Progenitor cell of endocrine pancreas (in vitro differentiated cells): ENCODE results near the gene KIAA1328. TPM values are rescaled to one million over a fixed set of nuclear protein-coding genes. Genes with fewer than 3 reads are reported as not detected.

Source experiments
- DNase-seq: peaks from one replicate; pipeline ENCODE4 v3.0.0; 2021; ENCODE audit warnings: low spot score; ENCODE audit not compliant: unreplicated experiment
- H3K27ac Mint-ChIP-seq: 2 replicates; pipeline ENCODE4 v1.8.0; 2021; ENCODE audit warnings: mild to moderate bottlenecking, moderate library complexity, mixed read lengths
- H3K27me3 Mint-ChIP-seq: 2 replicates; pipeline ENCODE4 v1.8.0; 2021; ENCODE audit warnings: mixed read lengths
- H3K36me3 Mint-ChIP-seq: 2 replicates; pipeline ENCODE4 v1.8.0; 2022; ENCODE audit warnings: mixed read lengths; ENCODE audit not compliant: insufficient read depth
- H3K4me1 Mint-ChIP-seq: 2 replicates; pipeline ENCODE4 v1.8.0; 2021; ENCODE audit warnings: low read depth, mixed read lengths
- H3K4me3 Mint-ChIP-seq: 2 replicates; pipeline ENCODE4 v1.8.0; 2021; ENCODE audit warnings: low read depth, mild to moderate bottlenecking, moderate library complexity, mixed read lengths
- H3K9me3 Mint-ChIP-seq: 2 replicates; pipeline ENCODE4 v1.8.0; 2021; ENCODE audit warnings: low read depth, mixed read lengths
- total RNA-seq: library from RNA; stranded (reverse); gene quantifications from 2 replicates; pipeline ENCODE4 v1.2.1, GENCODE V29; 2021
- TF ChIP-seq, protein P1 (sequence below): fragments of 200-600 bp; sonication (generic); IDR thresholded peaks from one replicate; pipeline ENCODE4 v1.5.0; 2021; ENCODE audit warnings: antibody characterized with exemption, mild to moderate bottlenecking; ENCODE audit not compliant: unreplicated experiment

The KIAA1328 gene
- total RNA-seq, 1 donor from 2014 or later = 12.4 TPM

DNA sequence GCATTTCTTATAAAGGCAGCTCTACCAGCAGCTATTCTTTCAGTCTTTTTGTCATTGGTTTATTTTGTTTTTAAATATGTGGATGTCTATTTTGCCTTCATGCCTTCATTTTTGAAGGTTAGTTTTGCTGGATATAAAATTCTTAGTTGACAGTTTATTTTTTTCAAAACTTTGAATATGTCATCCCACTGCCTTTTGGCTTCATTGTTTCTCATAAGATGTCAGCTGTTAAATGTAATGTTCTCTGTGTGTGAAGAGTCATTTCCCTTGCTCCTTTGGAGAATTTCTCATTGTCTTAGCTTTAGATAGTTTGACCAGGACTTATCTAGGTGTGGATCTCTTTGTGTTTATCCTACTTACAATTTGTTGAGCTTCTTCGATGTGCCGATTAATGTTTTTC lies 213.5 kb downstream of the KIAA1328 start:
- Mint-ChIP-seq H3K27me3 (no peaks in the 10 kb centered on the region), H3K9me3 (peaks cover 22% of the 10 kb centered on the region)
- DNase-seq = no peak

DNA sequence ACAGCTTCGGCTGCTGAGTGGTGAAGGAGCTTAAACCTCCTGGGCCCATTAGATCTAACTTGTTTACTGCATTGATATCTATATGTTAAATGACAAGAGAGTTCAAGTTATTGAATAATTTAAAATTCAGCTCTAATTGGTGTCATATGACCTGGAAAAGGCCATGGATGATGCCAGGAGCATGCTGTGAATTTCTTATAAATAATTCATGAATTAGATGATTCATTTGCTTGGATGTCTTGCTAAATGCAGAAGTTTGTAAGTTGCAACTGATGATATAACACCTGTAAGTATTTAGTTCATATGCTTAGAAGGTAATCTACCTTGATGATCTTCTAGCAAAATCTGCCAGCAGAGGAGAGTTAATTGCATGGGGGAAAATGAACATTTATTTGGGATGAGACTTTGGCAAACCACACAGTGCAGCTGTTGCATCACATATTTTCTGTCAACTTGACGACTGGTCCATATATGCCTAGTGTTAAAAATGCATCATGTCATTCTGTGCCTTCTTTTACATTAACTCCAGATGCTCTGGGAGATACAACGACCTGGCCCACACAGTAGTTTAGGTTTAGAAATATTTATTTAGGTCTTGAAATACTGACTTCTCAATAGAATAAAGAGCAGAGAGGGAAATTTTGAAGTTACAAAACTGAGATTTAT lies 226.3 kb downstream of the KIAA1328 start:
- TF ChIP-seq, protein P1, sequence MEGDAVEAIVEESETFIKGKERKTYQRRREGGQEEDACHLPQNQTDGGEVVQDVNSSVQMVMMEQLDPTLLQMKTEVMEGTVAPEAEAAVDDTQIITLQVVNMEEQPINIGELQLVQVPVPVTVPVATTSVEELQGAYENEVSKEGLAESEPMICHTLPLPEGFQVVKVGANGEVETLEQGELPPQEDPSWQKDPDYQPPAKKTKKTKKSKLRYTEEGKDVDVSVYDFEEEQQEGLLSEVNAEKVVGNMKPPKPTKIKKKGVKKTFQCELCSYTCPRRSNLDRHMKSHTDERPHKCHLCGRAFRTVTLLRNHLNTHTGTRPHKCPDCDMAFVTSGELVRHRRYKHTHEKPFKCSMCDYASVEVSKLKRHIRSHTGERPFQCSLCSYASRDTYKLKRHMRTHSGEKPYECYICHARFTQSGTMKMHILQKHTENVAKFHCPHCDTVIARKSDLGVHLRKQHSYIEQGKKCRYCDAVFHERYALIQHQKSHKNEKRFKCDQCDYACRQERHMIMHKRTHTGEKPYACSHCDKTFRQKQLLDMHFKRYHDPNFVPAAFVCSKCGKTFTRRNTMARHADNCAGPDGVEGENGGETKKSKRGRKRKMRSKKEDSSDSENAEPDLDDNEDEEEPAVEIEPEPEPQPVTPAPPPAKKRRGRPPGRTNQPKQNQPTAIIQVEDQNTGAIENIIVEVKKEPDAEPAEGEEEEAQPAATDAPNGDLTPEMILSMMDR = no peak
- no peaks in the 10 kb centered on the region for H3K4me1 Mint-ChIP-seq
- no peaks in the 10 kb centered on the region for H3K27me3 Mint-ChIP-seq
- H3K27ac Mint-ChIP-seq = no peak overlapping the region
- DNase-seq = no peak
- peaks cover 16% of the 10 kb centered on the region for H3K9me3 Mint-ChIP-seq
- H3K4me3 Mint-ChIP-seq = no peak overlapping the region
- peaks cover 5% of the 10 kb centered on the region for H3K36me3 Mint-ChIP-seq

More for the DNA sequence above, 213.5 kb downstream of the KIAA1328 start:
- H3K27ac Mint-ChIP-seq = no peak overlapping the region
- TF ChIP-seq, protein P1 = no peak
- H3K4me1 Mint-ChIP-seq = peaks cover 2% of the 10 kb centered on the region
- H3K4me3 Mint-ChIP-seq = no peak overlapping the region
- peaks cover 17% of the 10 kb centered on the region for H3K36me3 Mint-ChIP-seq

DNA sequence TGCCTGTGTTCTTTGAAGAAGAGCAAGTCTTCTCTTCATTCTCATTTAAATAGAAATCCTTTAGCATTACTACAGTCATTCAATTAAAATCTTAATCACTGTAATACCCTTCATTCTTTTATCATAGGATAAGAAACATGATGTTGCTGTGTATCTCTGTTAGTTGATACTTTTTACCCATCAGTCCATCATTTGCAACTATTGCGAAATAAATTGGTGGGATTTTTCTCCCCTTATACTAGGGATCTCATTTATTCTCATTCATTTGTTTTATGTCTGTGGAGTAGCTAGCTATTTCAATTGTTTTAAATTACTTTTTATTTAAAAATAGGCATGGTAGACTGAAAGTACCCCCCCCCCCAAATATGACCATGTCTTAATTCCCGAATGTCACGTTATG lies 235.3 kb downstream of the KIAA1328 start:
- Mint-ChIP-seq H3K36me3 (peaks cover 9% of the 10 kb centered on the region), H3K27me3 (no peaks in the 10 kb centered on the region), H3K27ac (no peak overlapping the region), H3K4me3 (no peak overlapping the region), H3K4me1 (peaks cover 20% of the 10 kb centered on the region), H3K9me3 (peaks cover 3% of the 10 kb centered on the region)
- TF ChIP-seq, protein P1 = no peak
- no peak for DNase-seq

DNA sequence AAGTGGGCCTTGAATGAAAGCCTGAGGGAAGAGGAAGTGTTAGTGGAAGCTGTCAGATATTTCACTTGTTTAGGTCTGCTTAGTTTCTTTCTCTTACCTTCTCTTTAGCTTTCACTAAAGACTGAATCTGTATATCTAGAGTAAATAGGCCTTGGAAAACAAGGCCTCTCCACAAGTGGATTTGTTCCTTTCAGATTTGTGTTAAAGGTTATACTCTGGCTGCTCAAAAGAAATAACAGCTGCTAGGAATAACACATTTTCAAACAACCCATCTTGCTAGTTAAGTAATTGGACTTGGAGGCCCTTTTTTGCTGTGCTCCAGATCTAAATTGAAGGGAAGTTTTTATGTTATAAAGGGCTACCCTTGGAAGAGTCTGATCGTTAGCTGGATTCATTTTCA lies 236.3 kb downstream of the KIAA1328 start:
- DNase-seq = no peak
- Mint-ChIP-seq H3K4me1 (peaks cover 20% of the 10 kb centered on the region), H3K27me3 (no peaks in the 10 kb centered on the region), H3K27ac (peak overlapping the region; percentile 27), H3K4me3 (no peak overlapping the region), H3K36me3 (peaks cover 7% of the 10 kb centered on the region), H3K9me3 (no peaks in the 10 kb centered on the region)
- TF ChIP-seq, protein P1 = no peak

DNA sequence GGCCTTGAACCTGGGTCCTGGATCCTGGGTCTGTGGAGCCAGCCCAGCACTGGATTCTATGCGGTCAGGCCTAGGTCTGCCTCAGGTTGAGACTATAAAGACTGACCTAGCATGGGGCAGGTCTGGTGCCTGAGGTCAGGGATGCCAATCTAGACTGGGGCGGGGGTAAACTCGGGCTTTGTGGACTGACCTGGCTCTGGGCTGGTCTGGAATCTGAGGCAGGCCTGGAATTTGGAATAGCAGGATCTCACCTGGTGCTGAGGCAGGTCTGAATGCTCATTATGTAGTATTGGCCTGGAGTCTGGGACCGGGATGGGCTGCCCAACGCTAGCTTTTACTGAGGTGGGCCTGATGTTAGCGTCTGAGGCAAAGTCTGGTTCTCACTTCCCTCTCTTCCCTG lies 256.0 kb downstream of the KIAA1328 start:
- H3K36me3 Mint-ChIP-seq = no peaks in the 10 kb centered on the region
- no peaks in the 10 kb centered on the region for H3K27me3 Mint-ChIP-seq
- TF ChIP-seq, protein P1 = no peak
- no peak overlapping the region for H3K27ac Mint-ChIP-seq
- no peaks in the 10 kb centered on the region for H3K9me3 Mint-ChIP-seq
- no peak for DNase-seq
- H3K4me3 Mint-ChIP-seq = no peak overlapping the region
- no peaks in the 10 kb centered on the region for H3K4me1 Mint-ChIP-seq
